Fibroblast of lung (primary cell): ENCODE measurements around the gene RNF186.

Experiments used
- CTCF ChIP-seq, 2 donors: IDR thresholded peaks in 1 of 2; conservative IDR thresholded peaks in 1 of 2; 1 replicate in 1 of 2; 2 replicates in 1 of 2; pipeline ENCODE4 v1.5.1; 2011 to 2012; ENCODE audit warnings: low read length in 2 of 2, control low read depth in 1 of 2, inconsistent platforms in 1 of 2, low read depth in 1 of 2, mild to moderate bottlenecking in 1 of 2
- EZH2 ChIP-seq: IDR thresholded peaks from 2 replicates; pipeline ENCODE4 v1.5.1; 2012; ENCODE audit warnings: low read length, control low read depth, mild to moderate bottlenecking; ENCODE audit errors: missing control alignments

- no peak for TF ChIP-seq CTCF (conservative IDR thresholded peaks at IDR 0.05 in 1 of 2, IDR thresholded peaks at IDR 0.05 in 1 of 2; ENCODE audit: low read depth in 1 of 2, low read length in 2 of 2)
- no peak for TF ChIP-seq EZH2
These were observed 46.9 kb upstream of the RNF186 start for GRCh38 chr1:19861842-19862530.
